AG04449 (cell line): Measurements from ENCODE around the gene CREB5.

Experiments used
- CTCF ChIA-PET: fragments of 350-600 bp; formaldehyde crosslinking; extraction: SDS; loops from one replicate; lab custom pipeline; 2021; ENCODE audit warnings: antibody characterized with exemption; lab: Yijun Ruan, JAX
- POLR2A ChIA-PET: fragments of 400-600, 350-600 bp; formaldehyde crosslinking; extraction: SDS; loops from one replicate; lab custom pipeline; 2020; ENCODE audit warnings: antibody characterized with exemption, inconsistent platforms; lab: Yijun Ruan, JAX
- DNase-seq: peaks from one replicate; pipeline ENCODE4 v3.0.0-alpha.2; 2010; ENCODE audit warnings: low read depth, low spot score
- H3K4me3 ChIP-seq: 2 replicates; pipeline ENCODE4 v1.5.1; 2011; ENCODE audit warnings: low read depth, mild to moderate bottlenecking, control low read depth, low read length
- CTCF ChIP-seq: IDR thresholded peaks from one replicate; pipeline ENCODE4 v1.5.1; 2011; ENCODE audit warnings: mild to moderate bottlenecking, moderate library complexity, low read length, control low read depth, inconsistent platforms; ENCODE audit not compliant: insufficient read depth; ENCODE audit errors: missing control alignments

Gene CREB5

GRCh38 chr7:28584235-28584634 lies 171.9 kb downstream of the CREB5 start:
- DNase-seq, result no peak
- no peak overlapping the region for H3K4me3 ChIP-seq
- TF ChIP-seq CTCF, result no peak
- ChIA-PET POLR2A (no interaction called here), CTCF (no interaction called here)

- POLR2A ChIA-PET, result no interaction called here
- CTCF ChIA-PET, result no interaction called here
- no peak for TF ChIP-seq CTCF
- no peak overlapping the region for H3K4me3 ChIP-seq
- DNase-seq, result no peak
Measured at GRCh38 chr7:28586736-28587135, 174.4 kb downstream of the CREB5 start.

- ChIA-PET CTCF (no interaction called here), POLR2A (no interaction called here)
- no peak for DNase-seq
- no peak overlapping the region for H3K4me3 ChIP-seq
- TF ChIP-seq CTCF, result no peak
Measured at GRCh38 chr7:28587211-28587610, 174.9 kb downstream of the CREB5 start.

GRCh38 chr7:28588602-28589001 lies 176.3 kb downstream of the CREB5 start:
- no peak overlapping the region for H3K4me3 ChIP-seq
- TF ChIP-seq CTCF, result no peak
- ChIA-PET POLR2A (no interaction called here), CTCF (no interaction called here)
- no peak for DNase-seq

- ChIA-PET POLR2A (no interaction called here), CTCF (interaction anchor here (1.0 kb wide), 1 partner anchor 27 kb away, joined by 4 read pairs; no protein-coding TSS in a partner anchor)
- no peak for TF ChIP-seq CTCF
- H3K4me3 ChIP-seq, result no peak overlapping the region
- DNase-seq, result no peak
Measured at GRCh38 chr7:28591041-28591674, 178.8 kb downstream of the CREB5 start.

- ChIA-PET POLR2A (no interaction called here), CTCF (interaction anchor here (1.0 kb wide), 1 partner anchor 26 kb away, joined by 4 read pairs; no protein-coding TSS in a partner anchor)
- TF ChIP-seq CTCF, result no peak
- no peak for DNase-seq
- no peak overlapping the region for H3K4me3 ChIP-seq
Measured at GRCh38 chr7:28591725-28592349, 179.5 kb downstream of the CREB5 start.
